Stimulated activated CD4-positive, alpha-beta T cell treated with anti-CD3 and anti-CD28 coated beads, Interleukin-12 subunit alpha, Interleukin-12 subunit beta, amount 100 ng/mL, for 48 hours (primary cell): ENCODE measurements around the gene HESX1.

Experiments used
- DNase-seq, 3 donors: peaks; one replicate each; pipeline ENCODE4 v3.0.0-alpha.2; 2020; ENCODE audit warnings: low read depth in 2 of 3, low spot score in 1 of 3

The HESX1 gene

DNA sequence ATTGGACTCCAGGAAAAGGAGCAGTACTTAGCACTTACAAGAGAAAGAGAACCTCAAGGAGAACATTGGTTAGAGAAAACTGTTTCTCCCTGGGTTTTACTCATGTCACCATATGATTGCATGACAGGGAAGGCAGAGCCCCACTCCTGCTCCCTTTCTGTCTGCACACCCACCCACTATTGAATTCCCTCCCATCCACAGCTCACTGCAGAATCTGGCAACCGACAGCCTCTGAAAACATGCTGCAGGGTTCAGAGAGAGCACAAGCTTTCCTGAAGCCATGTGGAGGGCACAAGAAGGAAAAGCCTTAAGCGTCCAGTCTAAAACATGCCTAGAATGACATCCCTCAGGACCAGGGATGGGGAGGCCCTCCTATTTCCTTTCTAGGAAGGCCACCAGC is 31.6 kb downstream of the HESX1 start:
- no peak for DNase-seq

DNA sequence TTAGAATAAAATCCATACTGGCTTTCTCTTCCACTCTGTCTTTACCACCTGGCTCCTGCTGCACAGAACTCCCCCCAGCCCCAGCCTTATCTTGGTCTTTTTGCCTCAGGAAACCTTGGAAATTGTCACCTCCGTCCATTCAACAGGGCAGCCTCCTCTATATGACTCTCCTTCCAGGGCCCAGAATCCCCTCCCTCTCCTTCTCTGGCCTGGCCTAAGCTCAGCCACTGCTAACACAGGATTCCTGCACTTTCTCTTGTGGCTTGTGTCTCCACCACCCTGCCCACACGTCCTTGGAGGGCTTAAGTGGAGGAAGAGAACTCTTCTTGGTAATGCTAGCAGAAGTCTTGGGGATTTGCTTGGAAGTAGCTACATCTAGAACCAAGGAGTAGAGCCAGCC is 33.1 kb downstream of the HESX1 start:
- no peak for DNase-seq

DNA sequence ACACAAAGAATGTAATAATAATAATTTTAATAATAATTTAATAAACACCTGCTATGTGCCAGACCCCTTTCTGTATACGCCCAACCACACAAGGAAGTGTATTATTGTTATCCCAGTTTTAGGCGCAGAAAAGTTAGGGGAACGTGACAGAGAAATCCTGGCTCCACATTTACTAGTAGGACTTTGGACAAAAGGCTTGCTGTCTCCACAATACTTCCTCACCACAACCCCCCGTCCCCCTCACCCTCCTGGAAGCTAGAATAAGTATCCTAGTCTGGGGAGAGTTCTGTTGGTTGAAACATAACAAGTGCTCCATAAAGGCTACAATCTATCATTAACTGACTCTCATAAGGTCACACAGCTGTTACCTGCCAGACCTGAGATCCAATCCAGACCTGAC is 34.1 kb downstream of the HESX1 start:
- DNase-seq, result no peak

DNA sequence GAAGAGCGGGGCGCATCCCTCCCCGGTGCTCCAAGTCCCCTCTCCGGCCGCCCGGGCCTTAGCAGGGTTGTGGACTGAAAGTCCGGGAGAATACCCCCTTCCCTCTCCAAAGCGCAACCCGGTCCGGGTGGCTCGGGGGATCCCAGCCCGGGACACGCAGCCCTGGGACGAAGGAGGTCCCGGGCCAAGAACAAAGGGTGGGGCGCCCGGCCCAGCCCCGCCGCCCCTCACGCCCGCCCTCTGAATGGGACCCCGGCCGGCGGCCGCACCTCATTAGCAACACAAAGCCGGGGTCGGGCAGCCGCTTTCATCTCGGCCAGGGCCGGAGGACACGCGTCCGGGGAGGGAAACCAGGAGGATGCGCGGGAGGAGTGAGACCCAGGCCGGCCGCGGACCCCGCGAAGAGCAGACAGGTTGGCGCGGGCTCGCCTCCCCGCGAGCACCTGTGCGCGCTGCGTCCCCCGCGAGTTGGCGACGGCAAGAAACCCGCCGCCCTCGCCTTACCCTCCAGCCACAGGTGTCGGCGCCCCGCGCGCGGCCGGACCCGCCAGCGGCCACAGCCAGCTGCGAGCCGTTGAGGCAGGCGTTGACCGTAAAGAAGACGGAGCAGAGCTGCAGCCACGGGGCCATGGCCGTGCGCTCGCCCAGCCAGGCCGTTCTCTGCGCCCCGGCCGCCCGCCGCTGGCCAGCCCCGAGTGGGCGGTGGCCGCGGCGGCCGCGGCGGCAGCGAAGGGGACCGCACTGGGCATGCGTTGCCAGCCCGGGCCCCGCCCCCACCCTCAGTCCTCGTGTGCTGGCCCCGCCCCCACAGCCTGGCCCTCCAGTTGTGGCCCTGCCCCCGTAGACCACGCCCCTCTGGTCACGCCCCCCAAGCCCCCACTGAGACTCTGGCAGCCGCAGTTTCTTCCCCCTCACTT is 34.9 kb downstream of the HESX1 start, which contains the start of gene IL17RD:
Gene IL17RD, minus strand, starts transcription at position 697 of the 917 bp plus-strand sequence. Its CDS starts 67 bp downstream, at position 630.
- peak; percentile 31 to 65 (median 37) for DNase-seq

DNA sequence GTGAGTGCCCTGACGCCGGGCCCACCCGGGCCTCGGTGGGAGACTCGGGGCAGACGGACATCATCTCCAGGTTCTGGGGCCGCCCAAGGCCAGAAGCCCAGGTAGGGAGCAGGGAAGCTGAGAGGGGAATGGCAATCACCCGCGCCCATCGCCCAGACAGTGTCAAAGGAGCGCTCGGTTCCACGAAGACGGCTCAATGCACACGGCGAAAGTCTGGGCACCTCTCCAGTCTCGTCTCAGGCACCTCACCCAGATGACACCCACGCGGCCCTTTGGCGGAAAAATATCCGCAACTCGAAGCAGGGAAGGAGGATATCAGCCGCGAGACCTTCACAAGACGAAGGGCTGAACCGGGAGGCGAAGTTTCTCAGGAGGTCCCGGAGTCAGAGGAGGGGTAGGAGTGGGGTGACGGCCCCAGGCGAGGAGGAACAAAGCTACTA is 35.5 kb downstream of the HESX1 start:
- DNase-seq, result peak; percentile 7 to 20 (median 11)

DNA sequence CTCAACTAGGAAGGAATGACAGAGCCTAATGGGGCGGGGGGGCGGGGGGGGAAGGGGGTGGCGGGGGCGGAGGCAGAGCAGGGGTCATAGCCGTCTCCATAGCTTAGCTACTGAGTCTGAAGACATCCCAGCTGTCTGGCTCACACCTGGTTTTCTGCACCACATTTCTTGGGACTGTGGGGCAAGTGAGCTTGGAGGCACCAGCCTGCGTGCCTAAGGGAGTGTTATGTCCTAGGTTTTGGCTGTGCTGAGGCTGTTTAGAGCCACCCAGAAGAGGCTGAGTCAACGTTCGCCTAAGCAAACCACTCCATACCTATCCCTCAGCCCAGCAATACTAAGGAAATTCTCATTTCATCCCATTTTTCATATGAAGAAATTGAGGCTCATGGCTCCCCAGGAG is 36.0 kb downstream of the HESX1 start:
- no peak for DNase-seq

DNA sequence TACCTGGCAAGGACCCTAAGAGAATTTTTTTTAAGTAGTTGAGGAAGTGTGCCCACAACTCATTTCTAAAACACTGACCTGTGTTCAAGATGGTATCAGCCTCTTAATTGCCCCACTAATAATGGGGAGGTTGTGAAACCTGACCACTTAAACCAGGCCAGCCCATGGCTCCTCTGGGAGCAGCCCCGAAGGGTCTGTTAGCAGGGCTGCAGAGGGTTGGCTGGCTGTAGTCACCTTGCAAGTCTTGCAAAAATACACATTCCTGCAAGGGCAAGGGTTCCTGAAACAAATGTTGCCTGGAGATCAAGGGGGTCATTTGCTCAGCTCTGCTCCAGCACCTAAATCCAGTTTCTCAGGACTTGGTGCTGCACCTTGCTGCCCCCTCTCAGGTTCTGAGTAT is 37.9 kb downstream of the HESX1 start:
- no peak for DNase-seq

DNA sequence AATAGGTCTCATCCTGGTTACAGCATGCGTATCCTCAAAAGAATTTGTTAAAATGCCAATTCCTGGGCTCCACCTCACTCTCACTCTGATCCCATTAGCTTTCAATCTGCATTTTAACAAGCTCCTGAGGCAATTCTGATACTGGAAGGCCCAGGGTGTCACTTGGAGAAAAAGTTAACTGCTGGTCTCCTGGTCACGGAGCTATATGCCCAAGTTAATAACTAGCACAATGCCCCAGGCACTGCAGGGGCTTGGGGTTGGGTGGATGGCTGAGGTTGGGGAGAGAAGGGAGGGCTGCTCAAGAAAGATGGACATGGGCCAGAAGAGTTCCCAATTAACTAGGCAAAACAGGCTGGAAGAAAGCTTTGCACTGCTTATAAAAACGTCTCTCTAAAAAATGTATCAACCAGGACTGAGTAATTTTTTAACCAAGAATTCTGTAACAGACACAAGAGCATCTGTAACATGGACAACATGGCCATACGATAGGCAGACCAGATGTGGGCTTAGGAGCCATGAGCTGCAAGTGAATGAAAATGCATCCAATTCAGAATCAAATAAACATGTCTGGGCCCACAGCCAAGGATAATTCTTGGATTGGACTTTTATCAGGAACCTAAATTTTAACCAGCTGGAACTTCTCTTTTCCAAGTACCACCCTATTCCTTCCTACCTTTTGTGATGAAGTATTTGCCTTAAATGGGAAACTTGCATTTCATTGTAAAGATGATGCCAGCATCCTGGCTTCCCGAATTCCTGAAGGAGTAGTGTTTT is 38.8 kb downstream of the HESX1 start:
- DNase-seq, result no peak

DNA sequence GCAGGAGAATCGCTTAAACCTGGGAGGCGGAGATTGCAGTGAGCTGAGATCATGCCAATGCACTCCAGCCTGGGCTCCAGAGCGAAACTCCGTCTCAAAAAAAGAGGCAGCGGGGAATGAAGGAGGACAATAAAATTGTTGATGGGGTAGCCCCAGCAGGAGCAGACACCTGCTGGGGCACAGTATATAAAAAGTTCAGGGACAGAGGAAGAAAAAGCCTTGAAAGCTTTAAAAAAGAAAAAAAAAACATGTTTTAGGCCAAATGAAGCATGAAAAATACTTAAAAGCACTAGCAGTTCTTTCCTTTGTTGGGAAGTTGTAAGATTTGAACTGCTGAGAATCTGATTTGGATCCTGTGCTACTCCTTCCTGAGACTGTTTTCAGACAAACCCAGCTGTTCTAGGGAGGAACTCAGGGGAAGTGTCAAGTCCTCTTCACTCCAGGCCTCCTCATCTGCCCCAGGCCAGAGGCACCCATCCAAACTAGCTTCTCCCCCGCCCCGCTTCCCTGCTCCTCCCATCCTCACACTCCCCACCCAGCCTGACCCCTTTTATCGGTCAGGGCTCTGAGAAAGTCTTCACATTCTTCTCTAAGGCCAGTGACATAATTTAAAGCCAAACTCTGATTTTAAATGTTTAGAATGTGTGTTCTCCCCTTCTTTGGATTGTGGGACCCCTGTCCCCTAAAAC is 39.6 kb downstream of the HESX1 start:
- no peak for DNase-seq

DNA sequence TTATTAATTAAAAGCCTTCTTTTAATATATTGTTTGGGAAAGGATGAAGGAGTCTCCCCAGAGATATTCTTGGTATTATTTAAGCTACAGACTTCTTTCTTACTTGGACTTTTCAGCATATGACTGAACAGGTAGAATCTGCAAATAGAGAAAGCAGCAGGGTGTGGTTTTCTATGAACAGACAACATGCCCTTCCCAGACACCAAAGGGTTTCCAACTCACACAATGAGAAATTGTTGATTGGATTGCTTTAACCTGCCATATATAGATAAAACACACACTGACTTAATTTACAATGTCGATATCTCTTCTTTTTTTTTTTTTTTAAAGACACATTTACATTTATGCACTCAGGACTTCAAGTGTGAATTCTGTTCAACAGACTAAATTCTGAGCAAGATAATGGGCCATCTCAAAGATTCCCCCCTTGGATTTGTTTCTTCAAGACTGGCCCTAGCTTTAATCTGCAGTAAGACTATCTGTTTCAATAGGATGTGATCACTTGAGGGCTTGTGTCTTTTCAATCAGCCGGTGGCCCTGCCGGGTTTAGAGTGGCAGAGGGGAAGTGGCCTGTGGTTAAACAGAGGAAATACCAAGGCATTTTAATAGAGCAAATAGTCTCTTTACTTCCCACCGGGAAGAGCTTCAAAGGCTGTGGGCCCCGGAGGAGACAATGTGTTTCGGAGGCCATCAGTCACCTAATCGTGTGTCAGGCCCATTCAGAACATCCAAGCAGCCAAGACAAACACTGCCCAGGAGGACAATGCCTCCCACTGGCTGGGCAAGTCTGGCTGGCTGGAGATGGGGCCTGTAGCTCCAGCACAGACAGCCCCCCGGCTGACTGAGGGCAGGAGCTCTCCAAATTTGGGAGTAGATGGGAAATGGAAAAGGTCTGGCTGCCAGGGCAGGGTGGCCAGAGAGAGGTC is 40.7 kb downstream of the HESX1 start:
- no peak for DNase-seq

DNA sequence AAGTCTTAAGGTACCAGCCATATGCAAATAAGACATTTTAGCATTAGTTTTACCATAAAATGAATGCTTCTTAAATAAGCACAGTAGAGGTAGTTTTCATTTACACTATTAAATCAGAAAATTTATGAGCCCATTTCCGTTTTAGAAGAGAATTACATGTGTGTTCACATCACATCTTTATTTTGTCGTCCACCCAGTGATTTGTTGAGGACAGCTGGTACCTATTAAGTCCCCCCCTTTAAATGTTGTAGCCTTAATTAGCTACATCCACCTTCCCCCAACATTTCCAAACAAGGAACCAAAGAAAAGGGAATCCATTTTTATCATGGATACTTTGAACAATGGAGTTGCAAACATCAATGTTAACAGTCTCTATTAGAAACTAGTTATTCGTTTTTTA is 41.5 kb downstream of the HESX1 start:
- DNase-seq, result no peak

DNA sequence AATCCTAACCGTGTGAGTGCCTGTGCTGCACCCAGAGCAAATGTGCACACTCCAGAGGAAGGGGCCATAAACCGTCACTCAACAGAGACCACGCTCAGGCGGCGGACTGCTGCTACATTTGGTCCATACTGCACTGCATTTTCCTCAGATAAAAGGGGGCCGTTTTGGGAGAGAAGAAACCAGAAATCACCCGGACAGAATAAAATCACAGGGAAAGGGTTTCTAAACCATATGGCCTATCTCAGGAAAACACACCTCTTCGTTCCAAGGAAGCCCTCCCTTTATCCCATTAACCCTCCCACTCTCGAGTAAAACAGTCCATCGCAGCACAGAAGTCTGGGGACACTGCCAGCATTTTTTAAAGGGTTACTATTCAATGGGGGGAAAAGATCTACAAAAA is 42.2 kb downstream of the HESX1 start:
- no peak for DNase-seq

DNA sequence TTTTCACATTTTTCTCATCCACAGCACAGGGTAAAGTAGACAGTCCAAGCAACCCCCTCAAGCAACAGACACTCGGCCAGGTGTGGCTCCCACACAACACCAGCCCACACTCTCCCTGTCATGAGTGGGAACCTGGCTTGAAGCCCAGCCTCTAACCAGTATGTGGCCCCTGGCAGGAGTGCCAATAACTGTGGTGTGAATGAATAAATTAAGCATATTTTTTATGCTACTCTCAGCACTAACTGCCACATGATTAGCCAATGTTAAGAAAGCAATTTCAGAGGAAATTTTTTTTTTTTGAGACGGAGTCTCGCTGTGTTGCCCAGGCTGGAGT is 44.5 kb downstream of the HESX1 start:
- no peak for DNase-seq

DNA sequence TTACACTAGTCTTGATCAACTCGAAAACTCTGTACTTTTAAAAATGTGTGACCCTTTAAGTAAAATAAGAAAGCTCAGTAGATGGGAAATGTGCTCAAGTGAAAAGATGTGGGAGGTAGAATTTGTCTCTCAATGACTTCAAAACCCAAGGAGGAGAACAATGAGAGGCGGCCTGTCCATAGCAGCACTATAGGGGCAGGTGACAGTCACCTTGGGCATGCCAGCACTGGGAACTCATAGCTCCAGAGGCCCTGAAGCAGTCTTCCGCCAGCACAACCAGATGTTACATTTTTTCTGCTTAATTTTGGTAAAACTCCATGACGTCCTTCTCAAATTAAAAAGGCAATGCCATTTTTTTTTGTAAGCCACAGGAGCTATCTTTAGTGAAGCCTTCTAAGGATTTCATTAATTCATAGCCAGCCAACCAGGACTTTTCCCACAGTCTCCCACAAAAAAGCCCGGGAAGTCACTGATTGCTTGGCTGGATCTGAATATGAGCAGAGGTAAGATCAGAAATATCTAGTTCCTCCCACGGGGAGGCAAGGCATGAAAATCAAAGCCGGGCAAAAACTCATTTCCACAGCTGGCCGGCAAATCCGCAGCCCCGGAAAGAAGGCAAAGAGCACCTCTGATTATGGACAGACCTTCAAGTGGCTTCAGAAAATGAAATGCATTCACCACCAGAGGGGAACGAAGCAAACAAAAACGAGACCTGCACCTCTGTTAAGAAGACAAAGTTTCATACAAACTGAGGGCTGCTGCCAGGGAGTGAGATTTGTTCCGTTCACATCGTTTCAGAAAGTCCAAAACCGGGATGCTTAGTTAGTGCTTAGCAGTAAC is 45.1 kb downstream of the HESX1 start:
- DNase-seq, result no peak

DNA sequence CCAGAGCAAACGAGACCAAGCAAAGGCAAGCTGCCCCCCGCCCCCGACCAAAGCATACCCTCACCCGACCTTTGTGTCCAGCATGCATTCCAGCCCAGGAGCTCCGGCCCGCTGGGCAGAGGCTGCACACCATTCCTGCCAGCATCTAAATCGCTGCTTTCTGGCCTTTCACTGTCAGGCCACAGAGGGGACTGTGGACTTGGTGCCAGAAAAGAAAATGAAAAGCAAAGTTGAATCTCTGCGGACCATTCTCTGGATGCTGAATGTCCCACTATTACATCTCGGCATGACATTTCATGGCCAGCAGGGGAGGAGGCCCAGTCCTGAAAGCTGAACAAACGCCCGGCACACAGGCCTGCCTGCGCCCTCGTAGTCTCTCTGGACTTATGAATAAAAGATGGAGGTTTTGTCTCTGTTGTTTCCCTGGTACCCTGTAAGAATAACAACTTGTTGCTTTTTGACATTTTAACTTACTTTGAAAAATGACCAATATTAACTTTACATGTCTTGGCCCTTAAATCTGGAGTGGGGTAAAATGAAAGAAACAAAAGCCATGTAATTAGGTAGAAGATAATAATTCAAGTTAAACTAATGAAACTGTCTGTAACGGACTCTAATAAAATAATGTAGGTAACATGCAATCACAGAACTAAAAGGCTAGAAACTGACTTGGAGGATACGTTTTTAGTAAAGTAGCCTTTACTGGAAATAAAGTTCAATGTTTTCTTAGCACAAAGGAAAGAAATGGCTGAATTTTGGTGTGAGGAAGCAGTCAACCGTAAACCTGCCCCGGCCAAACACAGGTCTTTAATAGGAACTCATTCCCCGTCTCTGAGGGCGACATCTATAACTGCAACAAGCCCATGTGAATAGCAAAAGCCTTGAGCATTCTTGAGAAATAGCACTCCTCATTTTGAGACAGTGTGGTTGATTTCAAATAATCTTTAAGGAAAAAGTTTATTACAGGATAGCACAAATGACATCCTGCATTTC is 47.3 kb downstream of the HESX1 start:
- no peak for DNase-seq

DNA sequence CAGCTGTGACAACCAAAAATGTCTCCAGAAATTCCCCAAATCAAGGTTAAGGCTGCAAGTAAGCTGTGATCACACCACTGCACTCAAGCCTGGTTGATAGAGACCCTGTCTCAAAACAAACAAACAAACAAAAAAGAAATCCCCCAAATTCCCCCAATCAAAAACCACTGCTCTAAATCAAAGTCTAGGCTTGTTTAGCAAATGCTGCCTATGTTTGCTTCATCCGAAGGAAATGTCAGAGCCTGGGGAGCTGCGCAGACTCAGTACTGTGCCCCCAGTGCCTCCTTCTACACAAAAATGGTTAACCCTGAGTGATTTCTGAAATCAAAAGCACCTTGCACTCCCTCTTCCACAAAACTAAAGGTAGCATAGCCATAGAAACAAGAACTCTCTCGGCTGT is 48.0 kb downstream of the HESX1 start:
- no peak for DNase-seq

DNA sequence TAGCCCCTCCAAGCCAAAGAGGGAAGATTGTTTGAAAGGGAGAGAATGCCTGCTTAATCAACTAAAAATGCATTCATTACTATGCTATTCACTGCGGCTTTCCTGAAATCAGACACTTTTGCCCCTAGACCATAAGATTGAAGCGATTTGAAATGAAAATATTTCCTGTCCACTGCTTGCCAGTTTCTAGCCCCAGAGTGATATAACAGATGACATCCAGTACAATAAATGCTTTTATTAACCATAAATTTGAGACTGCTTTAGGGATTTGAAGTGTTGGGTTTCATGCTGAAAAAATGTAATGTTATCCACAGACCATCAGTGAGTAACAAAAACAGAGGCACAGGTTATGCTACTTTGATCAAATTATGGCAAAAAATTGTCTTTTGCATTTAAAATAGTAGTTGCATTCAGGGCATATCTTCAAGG is 48.7 kb downstream of the HESX1 start:
- no peak for DNase-seq

DNA sequence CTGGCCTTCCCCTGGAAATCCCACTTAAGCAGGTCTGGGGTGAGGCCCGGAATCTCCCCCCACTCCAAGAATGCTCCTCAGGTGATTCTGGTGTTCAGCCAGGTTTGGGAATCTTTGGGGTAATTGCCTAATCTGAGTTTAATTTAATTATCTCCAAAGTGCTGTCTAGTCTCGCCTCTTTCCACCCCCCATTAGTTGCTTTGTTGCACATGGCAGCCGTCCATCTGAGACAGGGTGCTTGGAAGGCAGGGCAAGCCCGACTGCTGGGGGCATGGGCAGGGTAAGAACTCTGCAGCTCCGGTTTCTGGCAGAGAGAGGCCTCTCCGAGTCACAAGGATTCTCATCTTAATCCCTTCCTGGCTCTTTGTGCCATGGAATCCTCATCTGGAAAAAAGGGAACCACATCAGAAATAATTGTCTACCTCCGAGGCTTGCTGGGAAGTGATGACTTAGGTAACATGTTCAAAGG is 49.6 kb downstream of the HESX1 start:
- DNase-seq, result no peak
